Endometrial microvascular endothelial cells (primary cell): ENCODE results near the gene C3orf33. TPM values are rescaled to one million over a fixed set of nuclear protein-coding genes. Genes with fewer than 3 reads are reported as not detected.

Experiments used
- in situ Hi-C: cut with HindIII; loops from 2 replicates; pipeline ENCODE4 v1.10.0; 2017; ENCODE audit warnings: low sequenced_read_pairs, low pct_unique_long_range_greater_than_20kb; ENCODE audit errors: inconsistent ontology term
- total RNA-seq: library from RNA; depleted of rRNA; stranded (reverse); fragments of >200 nt; gene quantifications from one replicate; pipeline ENCODE4 v1.2.3, GENCODE V29; 2015; ENCODE audit errors: inconsistent ontology term

The C3orf33 gene
- total RNA-seq, 1 donor from 2014 or later = 0.65 TPM

GRCh38 chr3:155744626-155745324 lies 61.3 kb downstream of the C3orf33 start, which contains the start of gene PLCH1:
TSS of gene PLCH1 (minus strand) at chr3:155745071. CDS start at chr3:155704224, 40,847 bp downstream.
- in situ Hi-C loops = no loop called here

GRCh38 chr3:155744010-155744625 lies 62.0 kb downstream of the C3orf33 start:
- in situ Hi-C loops = no loop called here

- in situ Hi-C loops = no loop called here
Observed at GRCh38 chr3:155743606-155744005, 62.5 kb downstream of the C3orf33 start.

GRCh38 chr3:155742349-155742965 lies 63.6 kb downstream of the C3orf33 start:
- in situ Hi-C loops = no loop called here

GRCh38 chr3:155741603-155742002 lies 64.5 kb downstream of the C3orf33 start:
- in situ Hi-C loops = no loop called here

- in situ Hi-C loops = no loop called here
Observed at GRCh38 chr3:155741101-155741500, 65.0 kb downstream of the C3orf33 start.

GRCh38 chr3:155739154-155739553 lies 66.9 kb downstream of the C3orf33 start:
- in situ Hi-C loops = no loop called here

- in situ Hi-C loops = no loop called here
Observed at GRCh38 chr3:155738580-155739076, 67.5 kb downstream of the C3orf33 start.

- in situ Hi-C loops = no loop called here
Observed at GRCh38 chr3:155737844-155738460, 68.1 kb downstream of the C3orf33 start.

- in situ Hi-C loops = no loop called here
Observed at GRCh38 chr3:155736381-155736780, 69.7 kb downstream of the C3orf33 start.

- in situ Hi-C loops = no loop called here
Observed at GRCh38 chr3:155730843-155731242, 75.2 kb downstream of the C3orf33 start.

- in situ Hi-C loops = no loop called here
Observed at GRCh38 chr3:155727836-155728235, 78.2 kb downstream of the C3orf33 start.

GRCh38 chr3:155714295-155714718 lies 91.8 kb downstream of the C3orf33 start:
- in situ Hi-C loops = no loop called here

Other genes starting within 250 kb of the C3orf33 start
- gene PLCH1, start 61.2 kb downstream of the C3orf33 start, total RNA-seq = not detected
- 29.8 TPM for gene SLC33A1, start 48.1 kb upstream of the C3orf33 start, total RNA-seq
- 60.0 TPM for gene GMPS, start 64.4 kb upstream of the C3orf33 start, total RNA-seq